ENCODE data around the gene NFASC.
A peak's percentile ranks its signal among the peaks of the same experiment; 100 is the strongest.

NFASC gene

GRCh38 chr1:205013683-205014367, 143.2 kb downstream of the NFASC start:
- DNase-seq: peak in 2 of 4 experiments; percentile 22 to 32

- peak in 3 of 4 experiments; percentile 17 to 34 (median 24) for DNase-seq
Measured at GRCh38 chr1:205014783-205015182, 144.1 kb downstream of the NFASC start.

GRCh38 chr1:205015241-205015640, 144.6 kb downstream of the NFASC start:
- no peak for DNase-seq

GRCh38 chr1:205016075-205016474, 145.4 kb downstream of the NFASC start:
- no peak for DNase-seq

- no peak for DNase-seq
Measured at GRCh38 chr1:205016584-205016983, 145.9 kb downstream of the NFASC start.

- DNase-seq: no peak
Measured at GRCh38 chr1:205017001-205017400, 146.3 kb downstream of the NFASC start.

GRCh38 chr1:205017766-205018165, 147.1 kb downstream of the NFASC start:
- DNase-seq: no peak

GRCh38 chr1:205018381-205018780, 147.7 kb downstream of the NFASC start:
- no peak for DNase-seq

- DNase-seq: no peak
Measured at GRCh38 chr1:205020466-205020865, 149.8 kb downstream of the NFASC start.

GRCh38 chr1:205024679-205025078, 154.0 kb downstream of the NFASC start:
- no peak for DNase-seq

- no peak for DNase-seq
Measured at GRCh38 chr1:205025239-205025638, 154.6 kb downstream of the NFASC start.

- DNase-seq: no peak
Measured at GRCh38 chr1:205026181-205026580, 155.5 kb downstream of the NFASC start.

GRCh38 chr1:205028390-205028789, 157.7 kb downstream of the NFASC start:
- no peak for DNase-seq

- no peak for DNase-seq
Measured at GRCh38 chr1:205028924-205029323, 158.3 kb downstream of the NFASC start.

- no peak for DNase-seq
Measured at GRCh38 chr1:205030241-205030640, 159.6 kb downstream of the NFASC start.

GRCh38 chr1:205030896-205031295, 160.2 kb downstream of the NFASC start:
- DNase-seq: no peak

GRCh38 chr1:205032508-205032907, 161.8 kb downstream of the NFASC start:
- DNase-seq: no peak

GRCh38 chr1:205037539-205037938, 166.9 kb downstream of the NFASC start:
- no peak for DNase-seq

GRCh38 chr1:205038132-205038786, 167.6 kb downstream of the NFASC start:
- DNase-seq: no peak

GRCh38 chr1:205041001-205041715, 170.5 kb downstream of the NFASC start:
- DNase-seq: no peak

- no peak for DNase-seq
Measured at GRCh38 chr1:205041998-205042910, 171.6 kb downstream of the NFASC start.
